Inflammatory macrophage (primary cell): ENCODE measurements around the gene NUBPL.
"Not testable (repeated sequence)": the region's sequence is repeated elsewhere in the genome, so short reads cannot be mapped to it uniquely, and the experiment has no call there.

Experiments used
- DNase-seq, 2 donors: peaks; one replicate each; pipeline ENCODE4 v3.0.0-alpha.2; 2020 to 2022

The NUBPL gene

DNA sequence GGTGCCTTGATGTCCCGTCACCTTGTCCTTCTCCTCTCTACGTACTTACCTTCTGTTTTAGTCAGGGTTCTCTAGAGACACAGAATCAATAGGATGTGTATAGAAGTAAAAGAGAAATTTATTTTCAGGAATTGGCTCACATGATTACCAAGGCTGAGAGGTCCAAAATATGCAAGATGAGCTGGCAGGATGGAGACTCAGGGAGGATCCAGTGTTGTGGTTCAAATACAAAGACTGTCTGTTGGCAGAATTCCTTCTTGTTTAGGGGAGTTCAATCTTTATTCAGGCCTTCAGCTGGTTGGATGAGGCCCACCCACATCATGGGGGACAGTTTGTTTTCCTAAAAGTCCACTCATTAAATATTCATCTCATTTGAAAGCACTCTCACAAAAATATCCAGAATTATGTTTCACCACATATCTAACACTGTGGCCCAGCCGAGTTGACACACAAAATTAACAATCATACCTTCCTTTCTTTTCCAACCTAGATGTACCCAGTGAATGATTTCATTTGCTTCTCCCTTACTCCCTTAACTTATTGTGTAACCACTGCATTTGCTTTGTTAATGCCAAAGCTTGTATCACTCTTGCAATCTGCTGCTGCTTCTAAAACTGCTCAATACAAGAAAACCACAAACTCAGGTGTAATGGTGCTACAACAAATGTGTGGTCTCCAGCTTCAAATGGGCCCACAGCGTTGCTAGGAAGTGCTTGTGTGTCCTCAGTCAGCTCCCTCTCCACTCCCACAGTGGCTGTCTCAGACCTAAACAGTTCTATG is 320.5 kb downstream of the NUBPL start:
- no peak for DNase-seq

DNA sequence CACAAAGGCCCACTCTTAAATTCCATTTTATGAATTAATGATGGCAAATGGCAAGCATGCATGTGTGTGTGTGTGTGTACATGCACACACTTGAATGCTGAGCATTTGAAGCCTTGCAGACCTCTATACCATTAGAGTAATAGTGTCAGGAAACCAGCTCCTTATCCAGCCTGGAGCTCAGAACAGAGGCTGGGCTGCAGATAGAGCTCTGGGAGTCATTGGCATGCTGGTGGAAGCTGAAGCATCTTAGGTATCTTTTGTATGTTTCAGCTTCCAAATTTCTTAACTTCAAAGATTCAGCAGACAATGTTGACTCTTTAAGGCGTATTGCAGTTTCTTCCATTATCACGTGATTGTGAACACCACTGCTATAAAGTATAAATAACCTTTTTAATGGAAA is 323.0 kb downstream of the NUBPL start:
- DNase-seq, result no peak

DNA sequence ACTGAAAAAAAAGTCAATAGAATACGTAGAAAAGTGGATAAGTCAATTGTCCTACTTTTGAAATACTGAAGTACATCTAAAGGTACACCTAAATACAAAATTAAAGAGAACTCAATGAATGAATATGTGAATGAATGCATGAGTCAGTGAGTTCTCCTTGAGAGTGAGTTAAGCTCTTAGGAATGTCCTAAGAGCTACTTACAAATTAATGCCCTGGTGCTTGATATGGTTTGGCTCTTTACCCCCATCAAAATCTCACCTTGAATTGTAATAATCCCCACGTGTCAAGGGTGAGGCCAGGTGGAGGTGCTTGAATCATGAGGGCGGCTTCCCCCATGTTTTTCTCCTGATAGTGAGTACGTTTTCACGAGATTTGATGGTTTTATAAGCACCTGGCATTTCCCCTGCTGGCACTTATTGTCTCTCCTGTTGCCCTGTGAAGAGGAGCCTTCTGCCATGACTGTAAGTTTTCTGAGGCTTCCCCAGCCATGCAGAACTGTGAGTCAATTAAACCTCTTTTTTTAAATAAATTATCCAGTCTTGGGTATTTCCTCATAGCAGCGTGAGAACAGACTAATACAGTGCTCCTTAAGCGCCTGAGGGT is 323.7 kb downstream of the NUBPL start:
- DNase-seq, result no peak

DNA sequence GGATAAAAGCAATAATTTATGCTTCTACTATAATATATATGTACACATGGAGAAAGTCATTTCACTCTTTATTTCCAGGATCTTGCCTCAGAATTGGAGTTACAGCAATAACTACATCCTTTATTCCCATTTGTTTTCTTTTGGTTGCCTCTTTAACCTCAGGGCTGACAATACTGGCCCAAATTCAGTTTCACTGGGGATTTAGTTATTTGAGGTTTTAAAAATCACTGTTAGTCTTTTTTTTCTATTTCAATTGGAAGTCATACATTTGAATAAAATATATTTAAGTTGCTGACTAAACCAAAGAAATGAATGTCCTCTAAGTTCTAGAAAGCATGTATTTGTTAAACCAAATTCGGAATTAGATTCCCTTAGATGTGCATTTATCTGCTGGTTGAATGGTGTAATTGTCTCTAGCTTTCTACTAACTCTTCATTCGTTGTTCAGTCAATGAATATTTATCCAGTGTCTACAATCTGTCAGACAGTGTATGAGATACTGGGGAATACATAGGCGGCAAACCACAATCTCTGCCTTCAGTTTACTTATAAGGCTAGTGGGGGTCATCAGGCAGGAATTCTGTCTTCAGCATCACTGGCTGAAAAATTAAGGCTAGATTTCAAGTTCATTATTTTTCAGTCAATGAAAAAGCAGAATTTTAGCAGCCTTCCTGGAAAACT is 325.1 kb downstream of the NUBPL start:
- no peak for DNase-seq

DNA sequence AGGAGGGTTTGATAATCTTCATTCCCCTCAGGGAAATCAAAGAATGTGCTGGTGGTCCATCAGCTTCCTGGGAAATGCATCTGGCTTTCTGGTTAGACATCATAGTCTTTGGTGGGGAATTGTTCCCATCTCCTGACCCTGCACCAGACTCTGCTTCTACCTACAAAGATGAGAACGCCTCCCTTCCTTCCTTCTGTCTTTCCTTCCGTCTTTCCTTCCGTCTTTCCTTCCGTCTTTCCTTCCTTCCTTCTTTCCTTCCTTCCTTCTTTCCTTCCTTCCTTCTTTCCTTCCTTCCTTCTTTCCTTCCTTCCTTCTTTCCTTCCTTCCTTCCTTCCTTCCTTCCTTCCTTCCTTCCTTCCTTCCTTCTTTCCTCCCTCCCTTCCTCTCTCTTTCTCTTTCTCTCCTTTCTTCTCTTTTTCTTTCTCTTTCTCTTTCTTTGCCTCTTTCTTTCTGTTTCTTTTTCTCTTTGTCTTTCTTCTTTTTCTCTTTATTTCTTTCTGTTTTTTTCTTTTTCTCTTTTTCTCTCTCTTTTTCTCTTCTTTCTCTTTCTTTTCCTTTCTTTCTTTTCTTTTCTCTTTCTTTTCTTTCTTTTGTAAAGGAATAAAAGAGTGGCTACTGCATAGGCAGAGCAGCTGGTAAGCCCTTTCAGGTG is 326.9 kb downstream of the NUBPL start:
- DNase-seq, result no peak

DNA sequence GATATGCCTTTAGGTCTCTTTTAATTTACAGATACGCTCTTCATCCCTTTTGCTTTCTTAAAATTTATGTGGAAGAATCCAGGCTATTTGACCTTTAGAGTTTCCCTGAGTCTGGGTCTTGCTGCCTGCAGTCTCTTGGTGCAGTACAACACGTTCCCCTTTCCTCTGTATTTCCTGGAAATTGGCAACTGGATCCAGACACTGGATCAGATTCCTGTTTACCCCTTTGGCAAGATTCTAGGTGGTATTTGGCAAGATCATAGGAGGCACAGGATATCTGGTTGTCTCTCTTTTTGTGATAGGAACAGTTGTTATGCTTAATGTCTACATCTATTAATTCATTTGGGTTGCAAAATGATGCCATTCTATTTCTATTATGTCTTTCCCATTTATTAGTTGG is 328.1 kb downstream of the NUBPL start:
- DNase-seq, result no peak

DNA sequence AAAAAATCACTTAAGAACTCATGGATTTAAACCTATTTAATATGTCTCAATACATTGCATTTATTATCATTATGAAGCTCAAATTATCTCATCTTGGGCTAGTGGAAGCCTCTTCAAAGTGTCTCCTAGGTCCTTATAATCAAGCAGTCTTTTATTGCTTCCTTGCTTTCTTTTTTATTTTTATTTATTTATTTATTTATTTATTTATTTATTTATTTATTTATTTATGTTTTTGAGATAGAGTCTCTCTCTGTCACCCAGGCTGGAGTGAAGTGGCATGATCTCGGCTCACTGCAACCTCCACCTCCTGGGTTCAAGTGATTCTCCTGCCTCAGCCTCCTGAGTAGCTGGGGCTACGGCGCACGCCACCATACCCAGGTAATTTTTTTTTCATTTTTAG is 329.0 kb downstream of the NUBPL start:
- DNase-seq, result not testable (repeated sequence)

DNA sequence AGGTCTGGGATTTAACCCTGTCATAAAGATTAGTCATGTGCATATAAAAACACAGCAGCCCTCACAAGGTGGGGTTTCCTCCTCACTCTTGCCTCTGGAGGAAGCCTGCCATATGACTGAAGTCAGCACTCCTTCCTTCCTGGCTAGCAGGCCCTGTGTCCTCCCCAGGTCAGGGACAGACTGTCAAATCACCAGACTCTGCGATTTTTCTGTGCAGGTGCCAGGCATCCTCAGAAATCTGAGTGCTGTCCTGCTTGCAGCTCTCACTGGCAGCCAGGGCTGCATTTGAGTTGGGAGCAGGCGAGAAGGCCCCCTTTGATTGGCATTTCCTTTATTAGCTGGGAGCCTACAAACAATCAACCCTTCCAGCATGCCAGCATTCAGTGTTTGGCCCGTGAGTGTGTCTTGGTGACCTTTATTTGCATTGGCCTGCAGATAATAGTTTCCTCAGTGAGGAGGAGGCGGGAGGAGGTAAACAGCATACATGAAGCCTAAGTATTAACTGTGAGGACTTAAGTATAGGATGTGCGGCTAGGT is 332.1 kb downstream of the NUBPL start:
- DNase-seq, result no peak

DNA sequence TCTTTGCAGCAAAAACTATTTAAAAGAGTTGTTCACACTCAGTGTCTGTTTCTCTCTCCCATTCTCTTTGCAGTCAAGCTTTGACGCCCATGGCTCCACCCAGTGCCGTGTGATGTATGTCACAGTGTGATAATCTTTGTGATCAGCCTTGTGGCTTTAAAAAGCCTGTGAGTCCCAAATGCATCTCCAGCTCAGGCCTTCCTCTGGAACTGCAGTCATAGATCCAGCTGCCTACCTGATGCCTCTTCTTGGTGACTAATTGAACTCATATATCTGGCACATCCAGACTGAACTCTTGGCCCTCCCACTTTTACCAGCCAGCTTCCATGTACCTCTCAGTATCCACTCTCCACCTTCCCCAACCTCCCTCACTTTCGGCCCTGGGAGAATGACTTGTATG is 333.1 kb downstream of the NUBPL start:
- no peak for DNase-seq

DNA sequence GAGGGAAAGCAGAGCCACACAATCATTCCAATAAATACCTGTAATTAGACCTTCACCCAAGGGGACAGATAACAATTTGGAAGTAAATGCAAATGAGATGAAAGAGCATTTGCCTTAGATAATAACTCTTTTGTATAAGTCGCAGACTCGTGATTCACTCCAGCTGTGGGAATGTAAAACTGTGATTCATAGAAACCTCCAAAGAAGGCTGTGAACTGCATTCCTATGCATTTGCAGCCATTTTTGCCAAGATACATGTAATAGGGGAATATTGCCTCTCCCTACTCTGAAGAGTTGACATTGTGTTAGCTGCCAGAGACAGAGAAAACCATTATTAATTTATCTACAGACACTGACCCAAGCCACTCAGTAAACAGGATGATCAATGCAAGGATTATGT is 334.0 kb downstream of the NUBPL start:
- no peak for DNase-seq

DNA sequence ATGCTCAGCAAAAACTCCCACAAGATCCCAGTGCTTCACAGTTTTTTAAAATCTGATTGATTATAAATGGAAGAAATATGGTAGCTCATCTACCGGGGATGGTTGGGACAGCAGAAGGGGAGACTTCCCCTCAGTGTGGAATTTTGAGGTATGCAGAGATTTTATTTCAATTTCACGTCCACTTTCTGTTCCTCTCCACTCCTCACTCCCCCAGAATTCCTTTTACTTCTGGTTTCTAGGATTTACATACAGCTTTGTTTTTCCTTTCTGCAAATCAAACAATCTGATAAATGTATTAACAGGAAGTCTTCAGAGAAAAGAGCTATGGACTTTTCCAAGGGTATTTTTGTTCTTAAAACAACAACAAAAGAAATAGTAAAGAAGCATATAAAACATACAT is 334.4 kb downstream of the NUBPL start:
- DNase-seq, result no peak

DNA sequence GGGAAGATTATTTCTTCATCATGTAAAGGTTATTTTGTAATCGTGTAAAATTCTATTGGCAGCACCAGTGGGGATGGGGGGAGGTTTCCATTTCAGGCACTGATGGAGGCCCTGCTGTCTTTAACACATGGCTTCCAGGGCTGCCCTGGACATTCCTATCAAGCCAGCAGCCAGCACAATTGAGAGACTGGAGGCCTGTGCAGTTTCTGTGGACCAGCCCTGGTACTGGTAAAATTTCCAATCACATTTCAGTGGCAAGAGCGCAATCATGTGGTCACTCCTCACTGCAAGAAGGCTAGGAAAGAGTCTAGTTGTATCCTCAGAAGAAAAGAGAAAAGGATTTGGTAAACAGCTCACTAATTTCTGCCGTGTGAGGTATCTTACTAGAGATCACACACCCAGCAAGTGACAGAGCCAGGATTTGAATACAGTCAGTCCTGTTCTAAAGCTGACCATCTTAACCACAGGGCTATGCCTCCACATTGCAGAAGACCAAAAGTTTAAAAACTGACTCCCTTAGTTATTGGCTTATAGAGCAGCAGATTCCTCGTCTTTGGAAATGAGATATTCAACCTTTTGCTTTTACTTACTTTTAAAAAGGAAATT is 336.5 kb downstream of the NUBPL start:
- DNase-seq, result no peak

DNA sequence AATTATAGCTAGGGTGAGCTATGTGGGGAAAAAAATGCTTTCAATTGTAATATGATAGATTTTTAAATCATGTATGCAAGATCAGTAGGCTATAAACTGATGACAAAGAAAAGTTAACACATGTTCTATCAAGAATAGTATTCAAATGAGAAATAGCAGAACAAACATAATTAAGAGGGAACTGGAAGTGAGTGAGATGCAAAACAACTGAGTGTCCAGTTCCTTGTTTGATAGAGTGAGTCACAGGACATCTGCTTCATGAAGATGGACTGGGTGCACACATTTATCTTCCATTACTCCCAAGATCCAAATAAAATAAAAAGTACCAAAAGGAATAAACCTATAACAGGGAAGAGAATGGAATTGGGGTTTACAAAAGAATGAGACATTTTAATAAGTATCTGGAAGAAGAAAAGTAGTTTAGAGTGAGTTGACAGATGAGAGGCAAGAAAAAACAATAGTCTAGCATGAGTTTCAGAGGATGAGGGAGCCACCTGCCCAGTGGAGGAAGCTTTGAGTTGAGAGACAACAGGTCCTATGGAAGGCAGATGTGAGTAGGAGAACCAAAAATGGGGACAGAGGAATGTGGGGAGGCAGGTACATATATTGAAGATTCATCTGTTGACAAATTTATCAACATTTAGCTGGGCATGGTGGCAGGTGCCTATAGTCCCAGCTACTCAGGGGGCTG is 337.8 kb downstream of the NUBPL start:
- peak; percentile 66 to 78 for DNase-seq

DNA sequence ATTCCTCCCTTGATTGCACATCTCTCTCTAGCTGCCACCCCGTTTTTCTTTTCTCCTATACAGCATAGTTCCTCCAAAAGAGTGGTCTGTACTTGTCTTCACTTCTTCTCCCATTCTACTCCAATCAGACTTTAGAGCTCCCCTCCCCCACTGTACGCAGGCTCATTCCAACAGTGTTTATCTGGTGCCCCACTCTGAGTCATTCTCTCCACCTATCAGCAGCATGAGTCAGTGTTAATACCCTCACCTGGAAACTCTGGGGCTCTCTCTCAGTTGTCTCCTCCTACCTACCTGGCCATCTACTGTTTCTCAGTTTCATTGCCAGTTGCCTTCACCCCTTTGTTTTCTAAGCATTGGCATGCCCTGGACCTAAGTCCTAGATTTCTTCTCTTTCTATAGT is 340.8 kb downstream of the NUBPL start:
- DNase-seq, result no peak

DNA sequence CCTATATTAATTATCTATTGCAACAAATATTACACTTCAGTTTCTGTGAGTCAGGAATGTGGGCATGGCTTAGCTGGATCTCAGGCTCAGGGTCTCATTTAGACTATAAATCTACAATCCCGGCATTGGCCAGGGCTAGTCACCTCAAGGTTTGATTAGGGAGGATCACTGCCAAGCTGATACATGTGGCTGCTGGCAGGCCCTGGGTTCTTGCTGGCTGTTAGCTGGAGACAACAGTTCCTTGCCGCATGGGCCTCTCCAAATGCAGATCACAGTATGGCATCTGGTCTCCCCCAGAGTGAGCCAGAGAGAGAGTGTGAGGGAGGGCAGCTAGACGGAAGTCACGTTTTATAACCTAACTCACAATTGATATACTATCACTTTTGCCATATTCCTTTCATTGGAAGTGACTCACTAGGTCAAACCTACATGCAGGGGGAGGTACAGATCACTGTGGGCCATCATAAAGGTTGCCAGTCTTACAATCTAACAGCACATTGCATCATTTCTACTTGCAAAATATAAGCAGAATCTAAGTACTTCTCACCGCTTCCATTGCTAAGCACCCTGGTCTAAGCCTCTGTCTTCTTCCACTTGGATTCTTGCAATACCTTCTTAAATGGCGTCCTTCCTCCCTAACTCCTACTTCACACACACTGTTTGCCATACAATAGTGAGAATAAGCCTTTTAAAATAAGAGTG is 341.9 kb downstream of the NUBPL start:
- no peak for DNase-seq

DNA sequence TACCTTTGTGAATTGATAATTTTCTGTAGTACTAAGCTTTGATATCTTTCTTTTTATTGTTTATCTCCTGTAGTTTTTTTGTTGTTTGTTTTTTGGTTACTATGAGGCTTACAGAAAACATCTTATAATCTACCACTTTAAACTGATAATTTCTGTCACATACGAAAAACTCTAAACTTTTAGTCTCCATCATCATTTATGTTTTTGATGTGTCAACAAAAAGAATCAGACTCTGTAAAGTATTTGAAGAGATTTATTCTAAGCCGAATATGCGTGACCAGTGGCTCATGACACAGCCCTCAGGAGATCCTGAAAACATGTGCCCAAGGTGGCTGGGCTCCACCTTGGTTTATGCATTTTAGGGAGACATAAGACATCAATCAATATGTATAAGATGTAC is 348.8 kb downstream of the NUBPL start:
- no peak for DNase-seq
